NCI-H69 (cell line): Measurements from ENCODE around the gene IGSF9B.

Experiments
- DNase-seq: peaks from one replicate; lab custom pipeline; 2025; lab: John Stamatoyannopoulos, UW

The IGSF9B gene

GRCh38 chr11:133901316-133901715, 55.5 kb downstream of the IGSF9B start:
- no peak for DNase-seq

GRCh38 chr11:133900176-133901105, 56.3 kb downstream of the IGSF9B start:
- no peak for DNase-seq

- no peak for DNase-seq
These were observed 58.0 kb downstream of the IGSF9B start for GRCh38 chr11:133898770-133899115.

GRCh38 chr11:133898031-133898769, 58.6 kb downstream of the IGSF9B start:
- DNase-seq: peak; percentile 7

GRCh38 chr11:133897331-133897650, 59.5 kb downstream of the IGSF9B start:
- DNase-seq: no peak

- no peak for DNase-seq
These were observed 60.0 kb downstream of the IGSF9B start for GRCh38 chr11:133896642-133897330.

GRCh38 chr11:133896028-133896427, 60.7 kb downstream of the IGSF9B start:
- no peak for DNase-seq

- no peak for DNase-seq
These were observed 61.2 kb downstream of the IGSF9B start for GRCh38 chr11:133895551-133895950.

- no peak for DNase-seq
These were observed 61.7 kb downstream of the IGSF9B start for GRCh38 chr11:133895061-133895479.

- DNase-seq: no peak
These were observed 63.4 kb downstream of the IGSF9B start for GRCh38 chr11:133893381-133893780.

- DNase-seq: no peak
These were observed 64.0 kb downstream of the IGSF9B start for GRCh38 chr11:133892584-133893380.

- DNase-seq: no peak
These were observed 64.6 kb downstream of the IGSF9B start for GRCh38 chr11:133892126-133892525.

- DNase-seq: no peak
These were observed 66.9 kb downstream of the IGSF9B start for GRCh38 chr11:133889893-133890292.

GRCh38 chr11:133889188-133889587, 67.6 kb downstream of the IGSF9B start:
- DNase-seq: no peak

GRCh38 chr11:133887692-133888332, 69.0 kb downstream of the IGSF9B start:
- DNase-seq: no peak

- no peak for DNase-seq
These were observed 70.7 kb downstream of the IGSF9B start for GRCh38 chr11:133886029-133886428.

- no peak for DNase-seq
These were observed 84.6 kb downstream of the IGSF9B start for GRCh38 chr11:133872160-133872559.

GRCh38 chr11:133867456-133867855, 89.3 kb downstream of the IGSF9B start:
- DNase-seq: no peak

GRCh38 chr11:133865466-133865865, 91.3 kb downstream of the IGSF9B start:
- no peak for DNase-seq

GRCh38 chr11:133864756-133865155, 92.0 kb downstream of the IGSF9B start:
- no peak for DNase-seq

GRCh38 chr11:133860151-133860550, 96.6 kb downstream of the IGSF9B start:
- no peak for DNase-seq
